Heart left ventricle (tissue), 13 donors: ENCODE data around the gene NFATC1.

Experiments used
- CTCF ChIP-seq, 12 donors: fragments of 200-600 bp; sonication (generic) in 4 of 12; IDR thresholded peaks; one replicate each; pipeline versions ENCODE4 v1.5.0 to v1.8.0; 2018 to 2022; ENCODE audit warnings: antibody characterized with exemption in 12 of 12, mild to moderate bottlenecking in 5 of 12
- POLR2A ChIP-seq, 2 donors: fragments of 450-650 bp; IDR thresholded peaks; one replicate each; pipeline ENCODE4 v1.6.1; 2017; ENCODE audit warnings: antibody characterized with exemption in 2 of 2, mild to moderate bottlenecking in 2 of 2, moderate library complexity in 2 of 2
- donor health status: ischemic (EF 13 %, LVEDD 7.1; RV severe dilation, severe dysfunction).
- donor health status: DM: no; HTN: yes; CAD: no.
- donor health status: DM: no; HTN: no; CAD: no.
- donor health status: ischemic (EF 25% LVEDD 6.9; RV normal size, moderate dysfunction).
- donor health status: ischemic (EF 25% LVEDD 5.7; RV mildly dilated, moderate dysfunction).
- donor health status: ischemic (EF 35%, LVEDD 5.7; RV mildly dilated, moderate dysfunction).
- donor health status: nonischemic (EF 11% LVEDD 7.7; RV severe dilation, severe dysfunction).
- donor health status: DM: yes; HTN: yes; CAD: no.
- donor health status: PGD.
- donor health status: ischemic (EF 29% LVEDD 5.4; RV normal size, mild dysfunction).
- donor health status: nonischemic (EF 23%, LVEDD 6.1; RV moderate dilation, normal function).

- TF ChIP-seq CTCF (IDR thresholded peaks at IDR 0.05) (no peak), POLR2A (IDR thresholded peaks at IDR 0.05) (no peak)
Observed at GRCh38 chr18:79373736-79374135, 22.0 kb upstream of the NFATC1 start.
